Measurements from ENCODE around the gene ERC1.

Gene ERC1
- 39.6 to 80.0 (median 55.3) reads per million in 4 donors for total RNA-seq

DNA sequence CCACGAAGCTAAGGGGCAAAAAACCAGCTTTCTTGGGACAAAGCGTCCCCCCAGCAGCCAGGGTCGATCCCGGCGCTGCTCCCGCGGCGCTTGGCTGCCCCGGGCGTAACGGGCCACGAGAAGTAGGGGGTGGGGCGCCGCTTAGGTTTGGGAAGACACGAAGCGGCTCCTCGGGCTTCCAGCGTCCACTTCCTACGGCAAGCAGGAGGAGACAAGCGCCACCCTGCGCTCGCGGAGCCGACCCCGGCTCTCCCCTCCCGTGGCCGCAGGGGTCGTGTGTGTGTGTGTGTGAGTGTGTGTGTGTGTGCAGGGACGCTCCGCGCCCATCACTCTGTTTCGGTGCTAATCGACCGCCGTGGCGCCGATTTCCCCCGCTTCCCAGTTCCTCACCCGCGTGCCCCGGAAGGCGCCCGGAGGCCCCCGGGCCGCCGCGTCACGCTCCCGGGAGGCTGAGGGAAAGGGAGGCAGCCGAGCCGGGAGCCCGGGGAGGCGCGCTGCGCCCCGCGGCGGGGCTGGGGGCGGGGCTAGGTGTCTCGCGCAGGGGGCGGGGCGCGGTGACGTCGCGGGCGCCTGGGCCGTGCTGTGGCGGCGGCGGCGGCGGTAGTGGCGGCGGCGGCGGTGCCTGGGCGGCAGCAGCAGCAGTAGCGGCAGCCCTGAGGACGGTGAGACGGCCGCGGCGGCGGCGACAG, at the start of gene ERC1:
Gene ERC1, plus strand, starts transcription at position 563 of the 689 bp plus-strand sequence. CDS start 36,681 bp downstream, outside the sequence.
- DNase-seq: peak; percentile 69 to 86 (median 77)

- DNase-seq: no peak
Measured at GRCh38 chr12:943051-943450, 48.0 kb upstream of the ERC1 start.

DNA sequence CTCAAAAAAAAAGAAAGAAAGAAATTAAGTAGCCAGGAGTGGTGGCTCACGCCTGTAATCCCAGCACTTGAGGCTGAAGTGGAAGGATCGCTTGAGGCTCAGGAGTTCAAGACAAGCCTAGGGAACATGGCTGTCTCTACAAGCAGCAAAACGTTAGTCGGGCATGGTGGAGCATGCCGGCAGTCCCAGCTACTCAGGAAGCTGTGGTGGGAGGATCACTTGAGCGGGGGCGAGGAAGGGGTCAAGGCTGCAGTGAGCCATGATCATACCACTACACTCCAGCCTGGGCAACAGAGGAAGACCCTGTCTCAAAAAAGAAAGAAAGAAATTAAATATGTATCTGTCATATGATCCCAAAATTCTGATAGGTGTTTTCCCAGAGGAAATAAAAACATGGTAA, 46.8 kb upstream of the ERC1 start:
- DNase-seq: no peak

DNA sequence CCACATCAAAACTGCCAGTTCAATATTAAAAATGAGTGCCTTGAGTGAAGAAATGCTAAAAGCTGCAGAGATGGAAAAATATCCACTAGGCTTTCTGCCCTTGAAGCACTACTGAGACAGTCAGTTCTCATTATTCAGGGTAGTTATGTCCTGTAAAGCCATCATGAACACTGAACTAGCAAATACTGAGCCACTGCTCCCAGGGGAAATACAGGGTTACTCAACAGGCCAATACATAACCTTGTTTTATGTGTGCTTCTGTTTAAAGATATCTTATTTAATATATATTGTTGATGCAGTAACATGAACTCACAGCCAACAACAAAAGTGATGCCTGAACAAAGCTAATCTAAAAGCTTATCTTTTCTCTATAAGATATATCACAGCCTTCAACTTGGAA, 44.8 kb upstream of the ERC1 start:
- no peak for DNase-seq

GRCh38 chr12:946631-947030, 44.4 kb upstream of the ERC1 start:
- peak in 1 of 5 donors; percentile 44 for DNase-seq

- DNase-seq: no peak
Measured at GRCh38 chr12:948238-948637, 42.8 kb upstream of the ERC1 start.

DNA sequence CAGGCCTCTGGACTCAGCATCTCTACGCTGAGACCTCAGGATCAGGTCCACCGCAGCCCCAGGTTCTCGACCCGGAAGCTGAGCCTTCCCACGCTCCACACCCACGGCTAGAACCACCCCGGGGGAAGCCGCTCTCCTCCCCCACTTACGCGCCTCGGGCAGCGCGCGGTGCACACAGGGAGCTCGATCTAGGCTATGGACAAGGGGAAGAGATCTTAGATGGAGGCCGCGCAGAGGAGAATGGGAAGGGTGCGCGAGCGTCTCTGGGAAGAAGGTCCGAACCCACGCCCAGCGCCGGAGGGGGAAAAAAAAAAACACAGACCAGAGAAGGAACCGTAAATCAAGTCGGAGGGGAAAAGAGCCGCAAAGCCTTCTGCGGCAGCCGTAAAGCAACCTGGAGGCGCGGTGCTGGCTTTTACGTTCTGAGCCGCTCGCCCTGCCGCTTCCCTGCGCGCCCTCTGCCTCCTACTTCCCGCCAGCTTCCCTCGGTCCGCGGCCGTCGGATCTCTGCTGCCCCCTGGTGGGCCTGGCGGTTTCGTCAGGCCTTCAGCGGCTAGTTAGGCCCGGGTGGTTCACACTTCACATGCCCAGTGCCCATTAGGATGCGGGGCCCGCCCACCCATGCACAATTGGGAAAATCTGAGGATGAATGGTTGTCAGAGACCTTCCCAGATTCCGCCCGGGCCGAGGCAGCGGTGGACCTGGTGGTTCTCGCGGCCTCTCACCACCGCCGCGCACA, 41.4 kb upstream of the ERC1 start, which contains the start of gene RAD52:
Gene RAD52, minus strand, starts transcription at position 242 of the 739 bp plus-strand sequence. CDS start 16,636 bp downstream, outside the sequence.
- peak; percentile 89 to 99 (median 93) for DNase-seq

DNA sequence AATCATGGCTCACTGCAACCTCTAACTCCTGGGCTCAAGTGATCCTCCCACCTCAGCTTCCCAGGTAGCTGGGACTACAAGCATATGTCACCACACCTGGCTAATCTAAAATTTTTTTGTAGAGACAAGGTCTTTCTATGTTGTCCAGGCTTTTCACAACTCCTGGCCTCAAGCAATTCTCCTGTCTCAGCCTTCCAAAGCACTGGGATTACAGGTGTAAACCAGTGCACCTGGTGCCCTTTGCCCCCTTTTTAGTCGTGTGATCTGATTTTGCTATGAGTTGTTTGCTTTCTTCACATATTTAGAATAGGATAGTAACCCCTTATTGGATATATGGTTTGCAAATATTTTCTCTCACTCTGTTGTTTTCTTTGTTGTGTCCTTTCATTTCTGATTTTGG, 39.8 kb upstream of the ERC1 start:
- DNase-seq: no peak

GRCh38 chr12:953776-954175, 37.2 kb upstream of the ERC1 start:
- DNase-seq: no peak

GRCh38 chr12:954741-955140, 36.3 kb upstream of the ERC1 start:
- no peak for DNase-seq

DNA sequence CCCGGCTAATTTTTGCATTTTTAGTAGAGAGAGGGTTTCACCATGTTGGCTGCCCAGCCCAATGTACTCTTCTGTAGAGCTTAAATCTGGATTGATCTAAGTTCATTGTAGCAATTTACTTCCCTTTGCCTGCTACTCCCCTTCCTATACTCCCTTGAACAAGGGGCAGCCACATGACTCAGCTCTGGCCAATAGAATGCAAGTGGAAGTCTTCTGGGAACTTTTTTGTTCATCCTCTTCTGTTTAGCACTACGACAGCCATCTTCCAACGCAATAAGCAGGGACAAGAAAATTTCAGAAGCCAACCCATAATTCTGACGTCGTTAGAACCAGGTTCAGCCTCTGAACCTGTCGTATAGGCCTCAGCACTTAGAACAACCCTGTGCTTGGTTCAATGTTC, 35.1 kb upstream of the ERC1 start:
- DNase-seq: no peak

DNA sequence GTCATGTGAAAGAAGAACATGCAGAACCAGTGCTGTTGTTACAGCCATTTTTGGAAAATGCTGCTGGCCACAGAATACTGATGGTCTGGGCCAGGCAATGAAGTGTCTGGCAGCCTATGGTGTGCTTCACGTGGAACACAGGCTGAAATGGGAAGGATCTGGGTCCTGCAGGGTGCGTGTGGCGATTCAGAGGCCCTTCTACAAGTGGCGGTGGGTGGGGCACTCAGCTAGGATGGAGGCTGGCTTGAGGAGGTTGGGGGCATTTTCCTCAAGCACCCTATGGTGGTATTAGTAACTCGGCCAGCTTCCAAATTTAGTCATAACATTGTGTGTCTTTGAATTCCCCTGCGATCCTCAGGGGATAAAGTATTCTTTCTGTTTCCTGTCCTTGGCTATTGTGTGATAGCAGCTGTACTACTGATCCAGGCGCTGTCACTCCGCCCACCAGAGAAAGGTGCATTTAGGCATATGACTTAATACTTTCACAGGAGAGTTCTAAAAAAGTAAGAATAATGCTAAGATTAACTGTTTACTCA, 32.4 kb upstream of the ERC1 start:
- DNase-seq: no peak

GRCh38 chr12:966724-967123, 24.3 kb upstream of the ERC1 start:
- DNase-seq: no peak

GRCh38 chr12:967641-968040, 23.4 kb upstream of the ERC1 start:
- DNase-seq: no peak

GRCh38 chr12:968545-968944, 22.5 kb upstream of the ERC1 start:
- no peak for DNase-seq

- DNase-seq: no peak
Measured at GRCh38 chr12:969821-970220, 21.2 kb upstream of the ERC1 start.

DNA sequence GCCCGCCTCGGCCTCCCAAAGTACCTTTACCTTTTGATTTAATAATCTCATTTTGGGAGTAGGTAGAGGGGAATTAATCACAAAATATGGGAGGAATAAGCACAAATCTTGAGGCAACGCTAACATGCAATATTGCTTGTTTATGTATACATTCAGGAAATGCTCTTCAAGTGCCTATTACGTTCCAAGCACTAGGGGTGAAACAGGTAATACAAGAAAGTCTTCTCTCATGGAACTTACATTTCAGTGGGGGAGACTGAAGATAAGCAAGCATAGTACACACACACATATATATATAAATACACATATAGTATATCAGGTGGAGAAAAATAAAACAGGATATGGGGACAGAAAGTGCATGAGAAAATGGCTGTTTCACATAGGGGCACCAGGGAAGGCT, 19.0 kb upstream of the ERC1 start:
- no peak for DNase-seq

- no peak for DNase-seq
Measured at GRCh38 chr12:974271-974862, 16.7 kb upstream of the ERC1 start.

GRCh38 chr12:976644-977043, 14.4 kb upstream of the ERC1 start:
- no peak for DNase-seq

DNA sequence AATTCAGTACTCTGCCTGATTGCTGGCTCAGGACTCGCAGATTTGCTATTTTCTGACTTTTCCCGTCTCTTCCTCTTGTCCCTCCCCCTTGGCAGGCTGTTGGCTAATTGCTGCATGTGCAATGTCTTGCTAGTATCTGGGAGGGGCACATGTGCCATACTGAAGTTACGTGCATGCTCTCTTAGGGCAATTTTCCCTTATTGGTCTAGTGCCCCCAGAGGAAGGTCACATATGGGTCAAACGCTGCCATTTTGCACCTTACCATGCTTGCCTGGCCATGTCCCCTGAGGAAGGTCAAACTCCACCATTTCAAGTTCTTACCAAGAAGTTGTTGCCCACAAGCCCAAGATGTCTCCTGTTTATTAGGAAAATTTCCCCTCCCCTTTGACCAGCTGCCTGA, 13.9 kb upstream of the ERC1 start:
- DNase-seq: no peak

DNA sequence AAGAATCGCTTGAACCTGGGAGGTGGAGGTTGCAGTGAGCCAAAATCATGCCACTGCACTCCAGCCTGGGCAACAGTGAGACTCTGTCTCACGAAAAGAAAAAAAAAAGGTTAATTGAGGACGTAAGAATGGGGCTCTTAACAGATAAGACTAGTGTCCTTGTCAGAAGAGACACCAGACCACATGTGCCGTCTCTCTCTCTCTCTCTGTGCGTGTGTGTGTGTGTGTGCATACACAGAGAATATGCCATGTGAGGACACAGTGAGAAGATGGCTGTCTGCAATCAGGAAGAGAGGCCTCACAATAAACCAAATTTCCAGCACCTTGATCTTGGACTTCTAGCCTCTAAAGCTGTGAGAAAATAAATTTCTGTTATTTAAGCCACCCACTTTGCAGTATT, 11.7 kb upstream of the ERC1 start:
- no peak for DNase-seq

- peak in 1 of 5 donors; percentile 30 for DNase-seq
Measured at GRCh38 chr12:981176-981828, 9.7 kb upstream of the ERC1 start.

GRCh38 chr12:981961-982360, 9.1 kb upstream of the ERC1 start:
- DNase-seq: no peak
